Measurements from ENCODE around the gene SMKR1. TPM values are rescaled to one million over a fixed set of nuclear protein-coding genes. Genes with fewer than 3 reads are reported as not detected.
"Not testable (repeated sequence)": the region's sequence is repeated elsewhere in the genome, so short reads cannot be mapped to it uniquely, and the experiment has no call there.

Gene SMKR1
- total RNA-seq, 1 donor from 2014 or later: 1.1 TPM

DNA sequence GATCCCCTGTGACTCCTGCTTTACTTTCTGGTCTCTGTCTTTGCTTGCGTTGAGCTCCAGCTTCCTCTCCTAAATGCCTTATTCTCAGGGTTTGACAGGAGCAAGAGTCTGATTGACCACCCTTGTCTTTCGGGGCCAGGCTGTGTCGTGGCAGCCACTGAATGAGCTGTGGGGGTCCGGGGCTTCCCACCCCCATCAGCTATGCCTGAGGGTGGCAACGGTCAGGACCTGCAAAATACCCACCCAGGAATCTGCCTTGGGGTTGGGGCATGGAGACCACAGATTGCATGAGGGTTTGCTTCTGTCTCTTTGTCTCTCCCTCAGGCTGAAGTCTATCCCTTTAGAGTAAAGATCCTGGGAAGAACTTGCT lies 20.6 kb downstream of the SMKR1 start:
- no peak for ATAC-seq
- H3K4me3 ChIP-seq: no peak overlapping the region
- H3K27me3 ChIP-seq (ENCODE audit: low read depth): peaks cover 4% of the 10 kb centered on the region
- H3K4me1 ChIP-seq: no peaks in the 10 kb centered on the region
- TF ChIP-seq, protein P1, sequence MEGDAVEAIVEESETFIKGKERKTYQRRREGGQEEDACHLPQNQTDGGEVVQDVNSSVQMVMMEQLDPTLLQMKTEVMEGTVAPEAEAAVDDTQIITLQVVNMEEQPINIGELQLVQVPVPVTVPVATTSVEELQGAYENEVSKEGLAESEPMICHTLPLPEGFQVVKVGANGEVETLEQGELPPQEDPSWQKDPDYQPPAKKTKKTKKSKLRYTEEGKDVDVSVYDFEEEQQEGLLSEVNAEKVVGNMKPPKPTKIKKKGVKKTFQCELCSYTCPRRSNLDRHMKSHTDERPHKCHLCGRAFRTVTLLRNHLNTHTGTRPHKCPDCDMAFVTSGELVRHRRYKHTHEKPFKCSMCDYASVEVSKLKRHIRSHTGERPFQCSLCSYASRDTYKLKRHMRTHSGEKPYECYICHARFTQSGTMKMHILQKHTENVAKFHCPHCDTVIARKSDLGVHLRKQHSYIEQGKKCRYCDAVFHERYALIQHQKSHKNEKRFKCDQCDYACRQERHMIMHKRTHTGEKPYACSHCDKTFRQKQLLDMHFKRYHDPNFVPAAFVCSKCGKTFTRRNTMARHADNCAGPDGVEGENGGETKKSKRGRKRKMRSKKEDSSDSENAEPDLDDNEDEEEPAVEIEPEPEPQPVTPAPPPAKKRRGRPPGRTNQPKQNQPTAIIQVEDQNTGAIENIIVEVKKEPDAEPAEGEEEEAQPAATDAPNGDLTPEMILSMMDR (IDR thresholded peaks at IDR 0.05): no peak
- H3K27ac ChIP-seq: no peak overlapping the region
- H3K9me3 ChIP-seq: no peaks in the 10 kb centered on the region
- intact Hi-C loops (cut with DNase I): no loop called here
- DNase-seq: no peak
- no peaks in the 10 kb centered on the region for H3K36me3 ChIP-seq

DNA sequence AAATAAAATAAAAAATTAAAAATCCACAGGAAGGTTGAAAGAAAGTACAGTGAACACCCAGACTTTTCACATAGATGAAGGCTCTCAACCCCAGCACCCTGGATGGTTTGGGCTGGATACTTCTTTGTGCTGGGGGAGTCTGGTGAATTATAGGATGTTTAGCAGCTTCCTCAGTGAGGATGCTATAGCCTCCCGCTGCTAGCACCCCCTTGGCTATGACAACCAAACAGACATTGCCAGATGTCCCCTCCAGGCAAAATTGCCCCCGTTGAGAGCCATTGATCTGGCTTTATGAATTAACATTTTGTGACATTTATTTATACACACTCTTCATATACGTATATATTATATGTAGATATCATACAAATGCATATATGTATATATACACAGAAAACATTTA lies 21.6 kb downstream of the SMKR1 start:
- intact Hi-C loops (cut with DNase I): no loop called here
- Histone ChIP-seq H3K27ac (no peak overlapping the region), H3K4me1 (no peaks in the 10 kb centered on the region), H3K9me3 (no peaks in the 10 kb centered on the region), H3K27me3 (ENCODE audit: low read depth) (peaks cover 4% of the 10 kb centered on the region), H3K4me3 (no peak overlapping the region), H3K36me3 (no peaks in the 10 kb centered on the region)
- DNase-seq: no peak
- no peak for ATAC-seq
- TF ChIP-seq, protein P1 (IDR thresholded peaks at IDR 0.05): no peak

DNA sequence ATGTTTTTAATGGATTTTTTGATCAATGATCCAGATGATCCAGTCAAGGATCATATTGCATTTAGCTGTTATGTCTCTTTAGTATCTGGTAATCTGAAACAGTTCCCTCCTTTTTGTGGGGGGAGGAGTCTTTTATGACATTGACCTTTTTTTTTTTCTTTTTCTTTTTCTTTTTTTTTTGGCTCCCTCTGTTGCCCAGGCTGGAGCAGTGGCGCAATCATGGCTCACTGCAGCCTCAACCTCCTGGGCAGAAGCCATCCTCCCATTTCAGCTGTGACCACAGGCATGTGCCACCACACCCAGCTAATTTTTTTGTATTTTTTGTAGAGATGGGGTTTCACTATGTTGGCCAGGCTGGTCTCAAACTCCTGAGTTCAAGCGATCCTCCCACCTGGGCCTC lies 22.1 kb downstream of the SMKR1 start:
- H3K27me3 ChIP-seq (ENCODE audit: low read depth); intact Hi-C loops (cut with DNase I); ATAC-seq; H3K4me1 ChIP-seq; DNase-seq; H3K9me3 ChIP-seq; H3K36me3 ChIP-seq; H3K27ac ChIP-seq; H3K4me3 ChIP-seq: not testable (repeated sequence)

DNA sequence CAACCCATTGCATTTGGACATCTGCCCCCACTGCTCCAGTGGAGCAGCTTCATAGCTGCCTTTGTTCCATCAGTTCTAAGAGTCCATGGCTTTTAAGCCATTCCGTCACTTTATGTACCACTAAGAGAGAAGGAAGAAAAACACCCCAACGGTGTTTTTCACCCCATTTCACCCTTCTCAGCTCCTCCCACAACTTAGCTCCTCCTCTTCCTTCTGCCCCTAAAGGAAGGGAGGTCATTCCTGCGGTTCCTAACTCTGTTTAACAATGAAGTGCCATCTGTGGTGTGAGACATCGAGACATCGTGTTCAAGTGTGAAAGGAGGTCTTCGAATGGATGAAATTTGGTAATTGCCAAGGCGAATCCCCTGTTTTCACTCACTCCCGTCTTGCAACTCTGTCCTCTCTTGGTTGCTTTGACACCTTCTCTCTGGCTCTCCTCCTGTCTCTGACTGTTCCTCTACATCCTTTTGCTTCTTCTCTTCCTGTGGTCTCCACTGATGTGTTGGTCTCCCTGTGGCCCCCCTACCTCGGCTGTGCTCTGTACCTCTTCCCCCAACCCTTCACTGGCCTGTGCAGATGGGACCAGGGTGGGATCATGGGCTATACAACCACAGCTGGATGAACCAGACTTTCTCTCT lies 23.0 kb downstream of the SMKR1 start:
- Histone ChIP-seq H3K27ac (no peak overlapping the region), H3K4me1 (no peaks in the 10 kb centered on the region), H3K36me3 (no peaks in the 10 kb centered on the region), H3K9me3 (no peaks in the 10 kb centered on the region), H3K4me3 (no peak overlapping the region), H3K27me3 (ENCODE audit: low read depth) (peaks cover 4% of the 10 kb centered on the region)
- TF ChIP-seq, protein P1 (IDR thresholded peaks at IDR 0.05): no peak
- no peak for ATAC-seq
- no peak for DNase-seq
- intact Hi-C loops (cut with DNase I): no loop called here

DNA sequence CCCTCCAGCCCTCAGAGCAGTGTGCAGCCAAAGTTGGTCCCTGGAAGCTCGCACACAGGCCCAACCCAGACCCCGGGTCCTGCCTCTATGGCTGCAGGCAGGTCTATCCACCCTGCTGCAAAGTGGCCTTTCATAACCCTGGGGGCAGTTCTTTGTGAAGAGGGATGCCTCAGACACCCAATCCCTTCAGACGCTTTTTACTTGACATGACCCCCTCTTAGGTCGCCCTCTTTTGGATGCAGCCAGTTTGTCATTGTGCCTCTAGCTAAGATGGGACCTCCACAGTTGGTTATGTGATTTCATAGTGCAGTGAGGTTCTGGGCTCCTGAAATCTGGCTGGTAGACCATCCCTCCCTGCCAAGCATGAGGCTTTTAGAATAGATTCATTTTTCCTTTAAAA lies 27.3 kb downstream of the SMKR1 start:
- Histone ChIP-seq H3K27me3 (ENCODE audit: low read depth) (no peaks in the 10 kb centered on the region), H3K4me3 (no peak overlapping the region), H3K36me3 (no peaks in the 10 kb centered on the region), H3K27ac (no peak overlapping the region), H3K9me3 (no peaks in the 10 kb centered on the region), H3K4me1 (no peaks in the 10 kb centered on the region)
- no peak for DNase-seq
- intact Hi-C loops (cut with DNase I): no loop called here
- TF ChIP-seq, protein P1 (IDR thresholded peaks at IDR 0.05): no peak
- no peak for ATAC-seq

DNA sequence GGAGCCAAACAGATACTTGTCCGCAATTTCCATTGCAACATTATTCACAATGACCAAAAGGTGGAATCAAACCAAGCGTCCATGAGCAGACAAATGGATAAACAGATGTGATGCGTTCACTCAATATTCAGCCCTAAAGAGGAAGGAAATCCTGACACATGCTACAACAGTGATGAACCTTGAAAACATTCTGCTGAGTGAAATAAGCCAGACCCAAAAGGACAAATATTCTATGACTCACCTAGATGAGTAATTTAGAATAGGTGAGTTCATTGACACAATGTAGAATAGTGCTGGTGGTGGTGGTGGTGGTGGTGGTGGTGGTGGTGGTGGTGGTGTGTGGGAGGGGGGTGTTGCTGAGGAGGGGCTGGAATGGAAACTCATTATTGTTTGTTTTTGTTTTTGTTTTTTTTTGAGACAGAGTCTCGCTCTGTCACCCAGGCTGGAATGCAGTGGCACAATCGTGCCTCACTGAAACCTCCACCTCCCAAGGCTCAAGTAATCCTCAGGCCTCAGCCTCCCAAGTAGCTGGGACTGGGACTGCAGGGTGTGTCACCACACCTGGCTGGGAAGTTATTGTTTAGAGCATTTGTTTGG lies 28.6 kb downstream of the SMKR1 start:
- no peak overlapping the region for H3K27ac ChIP-seq
- no peaks in the 10 kb centered on the region for H3K4me1 ChIP-seq
- H3K27me3 ChIP-seq (ENCODE audit: low read depth): no peaks in the 10 kb centered on the region
- TF ChIP-seq, protein P1 (IDR thresholded peaks at IDR 0.05): no peak
- ATAC-seq: no peak
- intact Hi-C loops (cut with DNase I): no loop called here
- no peak overlapping the region for H3K4me3 ChIP-seq
- no peak for DNase-seq
- H3K36me3 ChIP-seq: no peaks in the 10 kb centered on the region
- no peaks in the 10 kb centered on the region for H3K9me3 ChIP-seq

Measured in lower lobe of right lung (tissue), 2 donors.